A673 (cell line): ENCODE measurements around the gene CEBPA. TPM values are rescaled to one million over a fixed set of nuclear protein-coding genes. Genes with fewer than 3 reads are reported as not detected.
"Not testable (repeated sequence)": the region's sequence is repeated elsewhere in the genome, so short reads cannot be mapped to it uniquely, and the experiment has no call there.

ENCODE experiments used
- BruUV-seq: library from RNA; stranded (reverse); fragments of 400-500 nt; replicated peaks from 2 replicates; lab custom pipeline; 2021; lab: Mats Ljungman, UMichigan
- CTCF ChIA-PET: fragments of 300-600 bp; sonication (Branson Sonifier 250); formaldehyde crosslinking; loops from one replicate; lab custom pipeline; 2022; ENCODE audit warnings: antibody characterized with exemption; lab: Charles Lee
- POLR2A ChIA-PET: fragments of 300-600 bp; sonication (Branson Sonifier 250); formaldehyde crosslinking; loops from one replicate; lab custom pipeline; 2022; ENCODE audit warnings: antibody characterized with exemption; ENCODE audit not compliant: low non-redundant PET; lab: Charles Lee
- DNase-seq: peaks from one replicate; pipeline ENCODE4 v3.0.0-alpha.2; 2015; ENCODE audit warnings: low spot score
- H3K27ac ChIP-seq: fragments of 200-600 bp; sonication (generic); 2 replicates; pipeline ENCODE4 v1.5.1; 2016; ENCODE audit warnings: mixed run types, low read depth, mild to moderate bottlenecking, mixed read lengths, antibody characterized with exemption, low read length; ENCODE audit not compliant: poor library complexity, severe bottlenecking
- H3K27me3 ChIP-seq: fragments of 200-600 bp; sonication (generic); replicated peaks from 2 replicates; pipeline ENCODE4 v1.6.1; 2017; ENCODE audit warnings: mixed run types, low read depth, mild to moderate bottlenecking, mixed read lengths, antibody characterized with exemption, low read length; ENCODE audit not compliant: insufficient read depth, poor library complexity
- H3K36me3 ChIP-seq: fragments of 200-600 bp; sonication (generic); 2 replicates; pipeline ENCODE4 v1.6.1; 2016; ENCODE audit warnings: mixed run types, mild to moderate bottlenecking, mixed read lengths, antibody characterized with exemption, low read length; ENCODE audit not compliant: insufficient read depth, poor library complexity, severe bottlenecking
- H3K4me1 ChIP-seq: fragments of 200-600 bp; sonication (generic); 2 replicates; pipeline ENCODE4 v1.6.1; 2017; ENCODE audit warnings: mixed run types, mild to moderate bottlenecking, mixed read lengths, antibody characterized with exemption, low read length; ENCODE audit not compliant: insufficient read depth, poor library complexity, severe bottlenecking
- H3K4me3 ChIP-seq: fragments of 200-600 bp; sonication (generic); 2 replicates; pipeline ENCODE4 v1.5.1; 2016; ENCODE audit warnings: low read depth, mixed run types, mild to moderate bottlenecking, mixed read lengths, low read length; ENCODE audit not compliant: poor library complexity, severe bottlenecking
- H3K9me3 ChIP-seq: fragments of 200-600 bp; sonication (generic); 2 replicates; pipeline ENCODE4 v1.6.1; 2016; ENCODE audit warnings: mixed run types, low read depth, mild to moderate bottlenecking, mixed read lengths, antibody characterized with exemption, low read length; ENCODE audit not compliant: poor library complexity, severe bottlenecking
- EZH2 ChIP-seq: fragments of 200-600 bp; sonication (generic); IDR thresholded peaks from 2 replicates; pipeline ENCODE4 v1.6.1; 2017; ENCODE audit warnings: borderline replicate concordance, low read depth, mild to moderate bottlenecking, mixed read lengths, antibody characterized with exemption, low read length; ENCODE audit not compliant: poor library complexity, severe bottlenecking
- intact Hi-C: fragments of 100-400 bp; cut with micrococcal nuclease; formaldehyde crosslinking; loops from one replicate; pipeline ENCODE4 v1.10.0; 2022; ENCODE audit not compliant: unreplicated experiment
- total RNA-seq: library from RNA; stranded (reverse); gene quantifications from 2 replicates; pipeline ENCODE4 v1.2.3, GENCODE V29; 2021
- TF ChIP-seq, protein P1 (sequence below): fragments of 300-800, 200-600 bp; sonication (generic); conservative IDR thresholded peaks from 2 replicates; pipeline ENCODE4 v1.5.1; 2017; ENCODE audit warnings: low read depth, mild to moderate bottlenecking, antibody characterized with exemption, low read length, moderate library complexity, mixed read lengths

Gene CEBPA
- total RNA-seq, 1 experiment from 2014 or later: 1.4 TPM

DNA sequence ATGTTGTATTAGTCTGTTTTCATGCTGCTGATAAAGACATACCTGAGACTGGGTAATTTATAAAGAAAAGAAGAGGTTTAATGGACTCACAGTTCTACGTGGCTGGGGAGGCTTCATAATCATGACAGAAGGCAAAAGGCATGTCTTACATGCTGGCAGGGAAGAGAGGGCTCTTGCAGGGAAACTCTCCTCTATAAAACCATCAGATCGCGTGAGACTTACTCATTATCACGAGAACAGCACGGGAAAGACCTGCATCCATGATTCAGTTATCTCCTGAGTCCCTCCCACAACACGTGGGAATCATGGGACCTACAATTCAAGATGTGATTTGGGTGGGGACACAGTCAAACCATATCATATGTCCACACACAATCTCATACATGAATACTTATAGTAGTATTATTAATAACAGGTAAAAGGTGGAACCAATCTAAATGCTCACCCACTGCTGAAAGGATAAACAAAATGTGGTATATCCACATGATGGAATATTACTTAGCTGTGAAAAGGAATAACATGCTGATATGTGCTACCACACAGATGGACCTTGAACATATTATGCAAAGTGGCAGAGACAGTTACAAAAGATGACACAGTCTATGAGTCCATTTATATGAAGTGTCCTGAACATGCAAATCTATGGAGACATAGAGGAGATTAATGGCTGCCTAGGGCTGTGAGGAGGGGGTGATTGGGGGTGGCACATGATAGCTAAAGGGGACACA lies 20.9 kb upstream of the CEBPA start:
- Histone ChIP-seq H3K27ac (no peak overlapping the region), H3K9me3 (no peaks in the 10 kb centered on the region), H3K36me3 (no peaks in the 10 kb centered on the region), H3K4me1 (no peaks in the 10 kb centered on the region), H3K4me3 (no peak overlapping the region), H3K27me3 (no peaks in the 10 kb centered on the region)
- DNase-seq: no peak
- intact Hi-C loops: no loop called here
- TF ChIP-seq, protein P1, sequence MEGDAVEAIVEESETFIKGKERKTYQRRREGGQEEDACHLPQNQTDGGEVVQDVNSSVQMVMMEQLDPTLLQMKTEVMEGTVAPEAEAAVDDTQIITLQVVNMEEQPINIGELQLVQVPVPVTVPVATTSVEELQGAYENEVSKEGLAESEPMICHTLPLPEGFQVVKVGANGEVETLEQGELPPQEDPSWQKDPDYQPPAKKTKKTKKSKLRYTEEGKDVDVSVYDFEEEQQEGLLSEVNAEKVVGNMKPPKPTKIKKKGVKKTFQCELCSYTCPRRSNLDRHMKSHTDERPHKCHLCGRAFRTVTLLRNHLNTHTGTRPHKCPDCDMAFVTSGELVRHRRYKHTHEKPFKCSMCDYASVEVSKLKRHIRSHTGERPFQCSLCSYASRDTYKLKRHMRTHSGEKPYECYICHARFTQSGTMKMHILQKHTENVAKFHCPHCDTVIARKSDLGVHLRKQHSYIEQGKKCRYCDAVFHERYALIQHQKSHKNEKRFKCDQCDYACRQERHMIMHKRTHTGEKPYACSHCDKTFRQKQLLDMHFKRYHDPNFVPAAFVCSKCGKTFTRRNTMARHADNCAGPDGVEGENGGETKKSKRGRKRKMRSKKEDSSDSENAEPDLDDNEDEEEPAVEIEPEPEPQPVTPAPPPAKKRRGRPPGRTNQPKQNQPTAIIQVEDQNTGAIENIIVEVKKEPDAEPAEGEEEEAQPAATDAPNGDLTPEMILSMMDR: no peak
- no peak for TF ChIP-seq EZH2
- POLR2A ChIA-PET: no interaction called here
- CTCF ChIA-PET: no interaction called here
- BruUV-seq: no TSS peak

DNA sequence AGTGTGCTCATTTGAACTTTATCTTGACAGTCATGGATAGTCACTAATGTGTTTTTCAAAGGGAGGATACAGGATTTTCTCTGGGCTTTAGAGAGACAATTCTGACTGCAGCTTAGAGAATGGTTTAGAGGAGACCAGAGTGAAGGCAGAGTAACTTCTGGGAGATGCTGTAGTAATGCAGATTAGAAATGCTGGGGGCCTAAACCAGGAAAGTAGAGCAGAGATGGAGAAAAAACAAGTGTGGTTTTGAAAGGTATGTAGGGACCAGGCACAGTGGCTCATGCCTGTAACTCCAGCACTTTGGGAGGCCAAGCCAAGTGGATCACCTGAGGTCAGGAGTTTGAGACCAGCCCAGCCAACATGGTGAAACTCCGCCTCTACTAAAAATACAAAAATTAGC lies 18.3 kb upstream of the CEBPA start:
- no TSS peak for BruUV-seq
- no peaks in the 10 kb centered on the region for H3K36me3 ChIP-seq

DNA sequence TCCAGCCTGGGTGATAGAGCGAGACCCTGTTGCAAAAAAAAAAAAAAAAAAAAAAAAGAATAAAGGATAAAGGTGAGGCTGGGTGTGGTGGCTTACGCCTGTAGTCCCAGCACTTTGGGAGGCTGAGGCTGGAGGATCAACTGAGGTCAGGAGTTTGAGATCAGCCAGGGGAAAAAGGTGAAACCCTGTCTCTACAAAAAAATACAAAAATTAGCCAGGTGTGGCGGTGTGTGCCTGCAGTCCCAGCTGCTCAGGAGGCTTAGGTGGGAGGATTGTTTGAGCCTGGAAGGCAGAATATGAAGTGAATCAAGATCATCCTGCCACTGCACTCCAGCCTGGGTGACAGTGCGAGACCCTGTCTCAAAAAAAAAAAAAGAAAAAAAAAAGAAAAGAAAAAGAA lies 15.7 kb upstream of the CEBPA start:
- H3K4me1 ChIP-seq, H3K27me3 ChIP-seq, CTCF ChIA-PET, DNase-seq, BruUV-seq, H3K9me3 ChIP-seq, intact Hi-C loops, H3K36me3 ChIP-seq, H3K27ac ChIP-seq, H3K4me3 ChIP-seq: not testable (repeated sequence)
- POLR2A ChIA-PET: interaction anchor here (0.7 kb wide), 1 partner anchor 1335 kb away, joined by 3 read pairs; no protein-coding TSS in a partner anchor

More for the DNA sequence above, 18.3 kb upstream of the CEBPA start:
- intact Hi-C loops: no loop called here
- no peaks in the 10 kb centered on the region for H3K4me1 ChIP-seq
- H3K9me3 ChIP-seq: no peaks in the 10 kb centered on the region
- no peak overlapping the region for H3K27ac ChIP-seq
- no peak for TF ChIP-seq EZH2
- TF ChIP-seq, protein P1: no peak
- CTCF ChIA-PET: no interaction called here
- POLR2A ChIA-PET: no interaction called here
- no peak for DNase-seq
- H3K4me3 ChIP-seq: no peak overlapping the region
- H3K27me3 ChIP-seq: no peaks in the 10 kb centered on the region

DNA sequence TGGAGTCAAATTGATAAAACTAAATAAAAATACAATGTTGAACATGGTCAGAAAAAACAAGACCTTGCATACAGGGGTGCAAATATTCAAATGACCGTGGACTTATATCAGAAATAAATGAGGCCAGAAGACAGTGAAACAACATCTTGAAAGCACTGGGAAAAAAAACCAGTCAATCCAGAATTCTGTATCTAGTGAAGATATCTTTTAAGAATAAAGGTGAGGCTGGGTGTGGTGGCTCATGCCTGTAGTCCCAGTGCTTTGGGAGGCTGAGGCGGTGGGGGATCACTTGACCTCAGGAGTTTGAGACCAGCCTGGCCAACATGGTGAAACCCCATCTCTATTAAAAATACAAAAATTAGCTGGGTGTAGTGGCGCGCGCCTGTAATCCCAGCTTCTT lies 15.2 kb upstream of the CEBPA start:
- Histone ChIP-seq H3K9me3 (no peaks in the 10 kb centered on the region), H3K4me3 (no peak overlapping the region), H3K4me1 (no peaks in the 10 kb centered on the region), H3K27ac (no peak overlapping the region), H3K27me3 (no peaks in the 10 kb centered on the region), H3K36me3 (no peaks in the 10 kb centered on the region)
- ChIA-PET POLR2A (no interaction called here), CTCF (no interaction called here)
- no peak for DNase-seq
- intact Hi-C loops: no loop called here
- BruUV-seq: no TSS peak
- TF ChIP-seq, protein P1: no peak
- no peak for TF ChIP-seq EZH2
